ENCODE data around the gene RBAK.
"Not testable (repeated sequence)": the region's sequence is repeated elsewhere in the genome, so short reads cannot be mapped to it uniquely, and the experiment has no call there.

The RBAK gene

DNA sequence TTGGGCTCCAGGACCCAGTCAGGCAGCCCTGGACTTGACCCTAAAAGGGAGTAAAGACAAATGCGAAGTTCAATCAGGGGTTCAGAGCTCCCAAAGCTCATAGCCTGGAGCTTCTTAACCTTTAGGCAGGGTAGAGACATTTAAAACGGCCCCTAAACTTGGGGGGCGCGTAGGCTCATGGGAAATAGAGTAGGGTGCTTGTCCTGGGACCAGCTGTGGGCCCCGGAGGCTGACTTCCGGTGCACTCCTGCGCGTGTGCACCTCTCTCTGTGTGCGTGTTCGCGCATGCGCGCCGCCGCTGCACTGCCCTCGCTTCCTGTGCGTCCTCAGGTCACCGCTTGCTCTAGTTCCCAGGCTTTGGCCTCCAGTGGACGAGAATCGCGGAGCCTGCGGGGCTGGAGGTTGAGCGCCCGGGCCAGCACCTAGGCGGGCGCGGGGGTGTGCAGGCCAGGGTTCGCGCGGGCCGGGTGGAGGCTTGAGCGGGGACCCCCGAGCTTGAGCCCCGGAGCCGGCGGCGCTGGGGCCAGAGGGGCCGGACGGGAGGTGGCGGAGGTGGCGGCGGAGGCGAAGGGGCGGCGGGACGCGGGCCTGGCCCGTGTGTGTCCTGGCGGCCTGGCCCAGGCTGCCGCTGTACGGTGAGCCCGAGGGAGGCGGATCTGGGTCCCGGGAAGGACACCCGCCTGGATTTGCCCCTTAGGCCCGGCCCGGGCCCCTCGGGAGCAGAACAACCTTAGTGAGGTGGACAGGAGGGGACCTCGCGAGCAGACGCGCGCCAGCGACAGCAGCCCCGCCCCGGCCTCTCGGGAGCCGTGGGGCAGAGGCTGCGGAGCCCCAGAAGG is at the start of gene RBAK:
TSS of gene RBAK (plus strand) at position 303 of the 839 bp plus-strand sequence. CDS start 2,217 bp downstream, outside the sequence.
- no peak for DNase-seq

DNA sequence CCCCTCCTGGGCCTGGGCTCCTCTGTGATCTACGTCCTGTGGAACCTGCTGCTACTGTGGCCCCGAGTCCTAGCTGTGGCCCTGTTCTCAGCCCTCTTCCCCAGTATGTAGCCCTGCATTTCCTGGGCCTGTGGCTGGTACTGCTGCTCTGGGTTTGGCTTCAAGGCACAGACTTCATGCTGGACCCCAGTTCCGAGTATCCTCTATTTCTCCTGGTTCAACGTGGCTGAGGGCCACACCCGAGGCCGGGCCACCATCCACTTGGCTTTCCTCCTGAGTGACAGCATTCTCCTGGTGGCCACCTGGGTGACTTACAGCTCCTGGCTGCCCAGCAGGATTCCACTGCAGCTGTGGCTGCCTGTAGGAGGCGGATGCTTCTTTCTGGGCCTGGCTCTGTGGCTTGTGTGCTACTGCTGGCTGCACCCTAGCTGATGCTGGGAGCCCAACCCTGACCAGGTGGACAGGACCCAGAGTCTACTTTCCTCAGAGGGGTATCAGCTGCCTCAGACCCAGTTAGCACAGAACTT is 48.9 kb upstream of the RBAK start:
- no peak for DNase-seq

DNA sequence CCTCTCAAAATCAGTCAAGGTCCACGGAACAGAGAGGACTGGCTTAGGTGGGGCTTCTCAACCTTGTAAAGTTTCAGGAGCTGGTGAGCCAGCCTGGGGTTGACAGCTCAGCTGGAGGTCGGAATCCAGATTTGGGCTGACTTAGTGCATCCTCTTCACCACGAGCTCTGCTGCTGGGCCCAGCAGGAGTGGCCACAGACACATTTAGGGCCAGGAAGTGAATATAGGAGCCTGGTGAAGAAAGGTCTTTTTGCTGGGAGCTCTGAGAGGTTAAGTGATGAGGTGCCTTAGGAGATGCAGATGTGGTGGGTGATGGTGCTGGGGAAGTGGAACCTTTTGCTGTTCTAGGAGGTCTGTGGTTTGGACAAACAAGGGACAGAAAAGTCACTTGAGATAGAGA is 47.4 kb upstream of the RBAK start:
- DNase-seq, result no peak

DNA sequence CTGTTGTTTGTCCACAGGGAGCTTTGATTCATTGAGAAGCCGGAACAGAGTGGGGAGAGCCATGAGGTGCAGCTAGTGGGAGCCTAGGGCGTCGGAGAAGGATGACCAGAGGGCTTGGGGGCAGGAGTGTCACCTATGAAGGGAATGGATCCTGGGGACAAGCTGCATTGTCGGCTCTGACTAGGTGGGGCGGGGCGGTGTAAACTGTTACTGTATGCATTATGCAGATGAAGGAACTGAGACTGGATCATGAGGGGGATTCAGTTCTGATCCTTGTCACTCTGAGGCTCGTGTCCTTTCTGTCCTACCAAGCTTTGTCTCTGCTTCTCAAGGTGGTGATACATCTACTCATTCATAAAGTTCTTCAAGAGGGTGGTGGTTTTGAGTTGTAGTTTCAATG is 46.8 kb upstream of the RBAK start:
- no peak for DNase-seq

DNA sequence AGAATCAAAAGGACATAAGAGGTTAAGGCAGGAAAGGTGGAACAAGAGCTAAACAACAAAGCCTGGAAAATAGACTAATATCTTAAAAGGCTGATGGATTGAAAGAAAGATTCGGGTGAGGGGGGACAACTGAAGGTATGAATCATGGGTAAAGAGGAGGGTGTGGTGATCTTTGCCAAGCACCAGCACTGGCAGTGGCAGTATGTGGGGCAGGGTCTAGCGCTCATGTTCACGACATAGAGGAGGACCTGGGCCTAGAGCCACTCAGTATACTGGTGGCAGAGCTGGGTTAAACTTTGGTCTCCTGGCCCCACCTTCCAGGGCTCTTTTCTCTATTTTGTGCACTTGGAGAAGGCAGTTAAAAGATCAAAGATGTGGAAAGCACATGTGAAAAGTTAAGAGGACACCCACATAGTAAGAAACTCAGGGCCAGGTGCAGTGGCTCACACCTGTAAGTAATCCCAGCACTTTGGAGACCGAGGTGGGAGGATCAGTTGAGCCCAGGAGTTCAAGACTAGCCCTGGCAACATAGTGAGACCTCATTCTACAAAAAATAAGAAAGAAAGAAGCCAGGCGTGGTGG is 46.2 kb upstream of the RBAK start:
- DNase-seq, result no peak

DNA sequence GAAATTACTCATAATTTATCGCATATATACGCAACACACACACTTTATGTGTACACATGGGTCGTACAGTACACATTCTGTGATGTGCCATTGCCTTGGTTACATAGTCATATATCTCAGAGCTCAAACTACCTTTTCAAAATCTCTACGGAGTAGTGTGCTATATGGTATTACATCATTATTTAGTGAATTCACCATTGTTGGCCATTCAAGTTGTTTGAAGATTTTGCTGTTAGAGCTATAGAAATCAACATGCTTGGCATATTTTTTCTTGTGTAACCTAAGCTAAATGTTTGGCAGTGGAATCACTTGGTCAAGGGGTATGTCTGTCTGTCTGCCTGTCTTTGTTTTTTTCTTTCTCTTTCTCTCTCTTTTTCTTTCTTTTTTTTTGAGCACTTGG is 44.7 kb upstream of the RBAK start:
- DNase-seq, result no peak

DNA sequence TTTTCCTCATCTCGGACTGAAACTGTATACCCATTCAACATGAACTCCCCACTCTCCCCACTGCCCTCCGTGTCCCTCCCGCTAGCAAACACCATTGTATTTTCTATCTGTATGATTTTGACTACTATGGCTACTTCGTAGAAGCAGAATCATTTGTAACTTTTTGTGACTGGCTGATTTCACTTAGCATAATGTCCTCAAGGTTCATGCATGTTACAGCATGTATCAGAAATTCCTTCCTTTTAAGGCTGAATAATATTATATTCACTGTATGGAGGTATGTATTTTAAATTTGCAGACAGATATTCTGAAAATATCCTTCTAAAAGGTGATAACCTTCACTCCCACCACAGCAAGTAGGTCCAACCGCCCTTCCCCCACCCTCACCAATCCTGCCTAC is 43.7 kb upstream of the RBAK start:
- DNase-seq, result no peak

DNA sequence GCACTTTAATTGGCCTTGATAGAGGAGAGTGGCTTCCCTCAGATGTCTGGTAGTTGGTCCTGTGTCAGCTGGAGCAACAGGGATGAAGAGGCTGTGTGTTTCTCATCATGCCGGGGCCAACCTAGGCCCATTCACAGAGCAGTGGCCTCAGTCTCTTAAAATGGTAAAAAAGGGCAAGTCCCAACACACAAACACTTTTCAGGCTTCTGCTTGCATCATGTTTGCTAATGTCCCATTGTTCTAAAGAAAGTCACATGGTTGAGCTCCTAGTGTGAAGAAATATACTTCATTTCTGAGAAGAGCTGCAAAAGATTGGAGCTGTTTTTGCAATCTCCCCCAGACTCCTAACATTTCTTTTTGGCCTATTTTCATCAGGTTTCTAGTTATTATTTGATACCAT is 40.6 kb upstream of the RBAK start:
- DNase-seq, result no peak

DNA sequence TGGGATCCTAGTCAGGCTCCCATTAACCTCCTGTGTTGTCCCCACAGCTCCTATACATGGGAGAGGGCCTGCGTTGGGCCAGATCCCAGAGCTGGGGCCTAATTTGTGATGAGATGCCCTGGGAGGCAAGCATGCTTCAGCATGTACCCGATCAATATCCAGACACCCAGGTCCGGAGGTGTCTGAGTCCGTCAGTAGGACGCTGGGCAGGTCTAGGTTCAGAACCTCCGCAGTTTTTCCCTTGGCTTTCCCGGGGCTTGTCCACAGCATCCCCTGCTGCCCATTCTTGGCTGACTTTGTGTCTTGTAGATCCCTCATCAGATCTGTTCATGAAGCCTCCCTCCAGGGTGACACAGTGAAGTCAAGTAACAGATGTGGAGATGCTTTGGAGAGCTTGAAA is 32.7 kb upstream of the RBAK start:
- DNase-seq, result no peak

DNA sequence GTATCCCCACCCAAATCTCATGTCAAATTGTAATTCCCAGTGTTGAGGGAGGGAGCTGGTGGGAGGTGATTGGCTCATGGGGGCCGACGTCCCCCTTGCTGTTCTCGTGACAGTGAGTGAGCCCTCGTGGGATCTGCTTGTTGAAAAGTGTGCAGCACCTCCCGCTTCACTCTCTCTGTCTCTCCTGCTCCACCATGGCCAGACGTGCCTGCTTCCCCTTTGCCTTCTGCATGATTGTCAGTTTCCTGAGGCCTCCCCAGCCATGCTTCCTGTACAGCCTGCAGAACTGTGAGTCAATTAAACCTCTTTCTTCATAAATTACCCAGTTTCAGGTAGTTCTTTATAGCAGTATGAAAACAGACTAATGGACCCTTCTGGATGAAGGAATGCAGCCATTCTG is 29.7 kb upstream of the RBAK start:
- not testable (repeated sequence) for DNase-seq

DNA sequence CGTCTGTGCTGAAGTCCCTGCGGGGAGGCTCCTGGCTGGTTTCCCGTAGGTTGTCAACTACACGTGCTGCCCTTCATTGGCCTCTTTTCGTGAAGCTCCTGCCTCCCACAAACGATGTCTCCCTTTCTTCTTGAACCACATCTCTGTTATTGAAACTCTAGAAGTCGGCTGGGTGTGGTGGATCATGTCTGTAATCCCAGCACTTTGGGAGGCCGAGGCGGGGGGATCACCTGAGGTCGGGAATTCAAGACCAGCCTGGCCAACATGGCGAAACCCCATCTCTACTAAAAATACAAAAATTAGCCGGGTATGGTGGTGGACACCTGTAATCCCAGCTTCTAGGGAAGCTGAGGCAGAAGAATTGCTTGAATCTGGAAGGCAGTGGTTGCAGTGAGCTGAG is 28.0 kb upstream of the RBAK start:
- DNase-seq, result not testable (repeated sequence)

DNA sequence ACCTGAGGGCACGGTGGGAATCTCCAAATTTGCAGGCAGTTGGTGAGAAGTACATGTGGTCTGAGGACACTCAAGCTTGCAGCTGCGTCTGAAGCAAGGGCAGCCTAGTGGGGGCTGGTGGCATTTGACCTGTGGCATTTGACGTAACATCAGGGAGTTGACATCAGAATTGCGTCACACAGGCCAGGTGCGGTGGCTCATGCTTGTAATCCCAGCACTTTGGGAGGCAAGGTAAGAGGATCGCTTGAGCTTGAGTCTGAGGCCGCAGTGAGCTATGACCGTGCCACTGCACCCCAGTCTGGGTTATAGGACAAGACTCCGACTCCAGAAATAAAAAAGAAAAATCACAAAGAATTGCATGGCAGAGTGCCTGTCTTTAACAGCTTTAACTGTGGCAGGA is 25.6 kb upstream of the RBAK start:
- DNase-seq, result no peak

DNA sequence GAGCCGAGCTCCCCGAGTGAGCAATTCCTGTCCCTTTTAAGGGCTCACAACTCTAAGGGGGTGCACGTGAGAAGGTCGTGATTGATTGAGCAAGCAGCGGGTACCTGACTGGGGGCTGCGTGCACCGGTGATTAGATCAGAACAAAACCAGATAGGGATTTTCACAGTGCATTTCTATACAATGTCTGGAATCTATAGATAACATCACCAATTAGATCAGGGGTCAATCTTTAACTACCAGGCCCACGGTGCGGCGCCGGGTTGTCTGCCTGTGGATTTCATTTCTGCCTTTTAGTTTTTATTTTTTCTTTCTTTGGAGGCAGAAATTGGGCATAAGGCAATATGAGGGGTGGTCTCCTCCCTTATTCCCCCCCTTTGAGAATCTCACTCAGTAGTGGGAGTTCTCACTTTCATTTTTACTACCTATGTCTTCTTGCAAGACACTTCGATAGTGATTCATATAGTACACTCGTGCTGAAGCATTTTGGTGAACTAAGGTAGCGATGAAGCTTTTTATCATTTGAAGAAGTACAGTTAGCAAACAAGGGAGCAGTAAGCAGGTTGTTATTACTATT is 24.6 kb upstream of the RBAK start:
- DNase-seq, result not testable (repeated sequence)

DNA sequence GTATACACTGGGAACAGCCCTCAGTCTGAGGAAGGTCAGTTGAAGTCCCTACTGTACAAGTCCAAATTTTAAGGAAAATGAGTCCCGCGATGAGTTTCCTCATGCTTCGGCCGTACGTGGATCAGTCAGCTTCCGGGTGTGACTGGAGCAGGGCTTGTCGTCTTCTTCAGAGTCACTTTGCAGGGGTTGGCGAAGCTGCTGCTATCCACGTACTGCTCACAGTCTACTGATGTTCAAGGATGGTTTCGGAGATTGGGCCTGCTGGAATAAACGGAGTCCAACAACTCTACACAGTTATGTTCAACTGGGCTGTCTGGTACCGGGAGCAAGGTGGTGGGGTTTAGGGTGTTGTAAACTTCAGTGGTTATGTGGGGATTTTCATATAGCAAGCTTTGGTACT is 22.0 kb upstream of the RBAK start:
- DNase-seq, result not testable (repeated sequence)

DNA sequence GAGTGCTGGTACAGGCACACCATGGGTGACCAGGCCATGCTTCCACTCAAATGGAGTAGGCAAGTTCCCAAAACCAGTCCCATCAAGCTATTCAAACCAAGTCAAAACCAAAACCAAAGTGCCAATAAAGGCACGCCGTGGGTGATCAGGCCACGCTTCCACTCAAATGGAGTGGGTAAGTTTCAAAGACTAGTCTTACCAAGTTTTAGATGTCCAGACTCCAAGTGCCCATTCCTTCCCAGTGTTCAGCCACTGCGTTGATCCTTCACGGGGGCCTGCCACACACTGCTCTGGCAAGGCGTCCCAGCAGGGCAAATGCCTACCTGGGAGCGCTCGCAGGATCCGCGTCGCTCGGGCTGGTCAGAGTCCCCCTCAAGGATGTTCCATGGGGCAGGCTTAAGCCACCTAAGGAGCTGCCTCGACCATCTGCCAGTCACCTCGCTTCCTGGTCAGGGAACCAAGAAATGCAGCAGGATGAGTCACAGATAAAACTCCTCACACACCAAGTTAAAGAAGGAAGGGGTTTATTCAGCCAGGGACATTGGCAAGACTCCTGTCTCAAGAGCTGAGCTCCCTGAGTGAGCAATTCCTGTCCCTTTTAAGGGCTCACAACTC is 17.8 kb upstream of the RBAK start:
- DNase-seq, result not testable (repeated sequence)

DNA sequence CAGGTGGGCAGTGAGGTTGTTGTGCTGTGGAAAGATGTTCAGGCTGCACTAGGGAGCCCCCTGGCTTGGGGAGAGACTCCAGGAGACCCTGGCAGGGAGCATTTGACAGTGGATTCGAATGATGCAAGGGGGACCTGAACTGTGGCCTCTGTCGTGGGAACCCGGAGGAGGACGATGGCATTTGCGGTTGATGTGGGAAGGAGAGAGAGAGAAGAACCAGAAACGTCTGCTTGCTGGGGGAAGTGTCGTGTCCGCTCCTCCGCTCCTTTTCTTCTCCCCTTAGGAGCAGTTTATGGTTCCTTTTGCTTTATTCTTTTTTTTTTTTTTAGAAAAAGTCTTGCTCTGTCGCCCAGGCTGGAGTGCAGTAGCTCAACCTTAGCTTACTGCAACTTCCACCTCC is 12.5 kb upstream of the RBAK start:
- not testable (repeated sequence) for DNase-seq

DNA sequence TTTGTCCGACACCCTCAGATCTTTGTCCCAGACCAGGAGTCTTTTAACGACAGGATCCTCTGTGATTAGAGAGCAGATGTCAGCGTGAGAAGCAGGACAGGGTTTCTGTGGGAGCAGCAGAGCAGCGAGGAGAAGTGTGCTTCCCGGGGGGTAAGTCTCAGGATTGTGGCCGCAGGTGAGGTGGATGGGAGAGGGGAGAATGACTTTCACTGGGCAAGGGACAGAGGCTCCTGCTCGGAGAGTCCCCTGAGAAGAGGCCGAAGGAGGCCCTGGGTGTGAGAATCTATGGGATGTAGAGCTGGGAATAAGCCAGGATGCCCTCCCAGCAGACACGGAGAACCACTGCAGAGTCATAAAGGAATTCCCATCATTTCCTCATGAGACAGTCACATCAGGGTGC is 10.4 kb upstream of the RBAK start:
- DNase-seq, result no peak

DNA sequence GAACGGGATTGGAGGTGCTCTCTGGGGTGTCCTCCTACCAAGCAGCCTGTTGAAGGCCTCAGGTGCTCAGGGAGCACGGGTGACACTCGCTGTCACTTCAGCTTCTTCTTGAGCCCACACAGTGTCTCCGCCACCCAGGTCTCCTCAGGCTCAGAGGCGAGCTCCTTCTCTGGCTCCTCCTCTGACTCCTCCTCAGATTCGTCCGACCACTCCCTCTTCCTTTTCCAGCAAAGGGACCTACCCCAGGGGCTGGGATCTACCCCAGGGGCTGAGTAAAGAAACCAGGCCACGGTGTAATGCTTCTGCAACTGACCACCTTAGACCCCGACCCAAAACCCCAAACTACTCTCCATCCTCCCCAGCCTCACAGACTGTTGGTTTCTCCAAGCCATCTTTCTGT is 9.2 kb upstream of the RBAK start:
- no peak for DNase-seq

DNA sequence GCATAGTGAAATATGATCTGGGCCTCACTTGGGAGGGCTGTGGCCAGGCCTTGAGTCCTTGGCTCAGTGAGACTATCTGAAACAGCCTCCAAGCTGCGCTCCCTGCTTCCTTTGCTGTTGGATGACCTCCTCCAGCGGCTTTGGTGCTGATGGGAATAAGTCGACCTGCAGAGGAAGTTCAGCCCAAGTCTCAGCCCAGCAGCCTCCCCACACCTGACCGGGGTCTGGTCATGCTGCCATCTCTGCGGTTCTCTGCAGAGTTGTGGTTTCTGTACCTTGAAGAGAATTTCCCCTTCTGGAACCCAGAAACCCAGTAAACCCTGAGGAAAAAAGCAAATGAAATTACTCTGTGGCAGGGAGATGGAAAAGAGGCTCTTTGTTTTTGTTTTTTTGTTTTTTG is 4.6 kb upstream of the RBAK start:
- DNase-seq, result no peak

DNA sequence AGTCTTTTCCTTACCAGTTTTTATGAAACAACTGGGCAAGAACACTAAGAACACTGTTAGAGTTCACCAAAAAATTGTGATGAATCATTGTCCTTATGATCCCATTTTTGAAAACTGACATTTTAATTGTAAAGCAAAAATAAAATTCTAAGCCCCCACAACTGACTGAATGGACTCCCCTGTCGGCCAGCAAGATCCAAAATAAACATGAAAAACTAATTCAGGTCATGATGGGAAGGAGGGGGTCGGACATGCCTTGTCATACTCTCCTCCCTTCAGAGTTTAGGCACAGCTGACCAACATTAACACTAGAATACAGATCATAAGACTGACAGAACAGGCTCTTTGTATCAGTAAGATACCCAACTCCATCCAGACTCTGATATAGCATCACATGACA is 2.0 kb upstream of the RBAK start:
- DNase-seq, result no peak

DNA sequence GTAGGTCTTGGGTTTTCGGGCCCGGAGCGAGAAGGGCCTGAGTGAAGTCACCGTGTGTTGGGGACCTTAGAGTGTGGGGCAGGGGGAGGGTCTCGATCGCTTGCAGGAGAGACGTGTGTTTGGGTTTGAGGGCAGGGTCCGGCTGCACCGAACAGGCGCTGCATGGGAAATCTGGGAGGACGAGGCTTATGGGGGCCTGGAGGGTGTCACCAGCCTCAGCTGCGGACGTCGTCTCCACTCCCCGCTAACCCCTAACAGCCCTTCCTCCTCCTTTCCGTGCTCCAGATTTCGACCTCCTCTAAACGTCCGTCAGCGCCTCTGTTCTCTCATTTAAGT is 705 bp downstream of the RBAK start:
- not testable (repeated sequence) for DNase-seq

DNA sequence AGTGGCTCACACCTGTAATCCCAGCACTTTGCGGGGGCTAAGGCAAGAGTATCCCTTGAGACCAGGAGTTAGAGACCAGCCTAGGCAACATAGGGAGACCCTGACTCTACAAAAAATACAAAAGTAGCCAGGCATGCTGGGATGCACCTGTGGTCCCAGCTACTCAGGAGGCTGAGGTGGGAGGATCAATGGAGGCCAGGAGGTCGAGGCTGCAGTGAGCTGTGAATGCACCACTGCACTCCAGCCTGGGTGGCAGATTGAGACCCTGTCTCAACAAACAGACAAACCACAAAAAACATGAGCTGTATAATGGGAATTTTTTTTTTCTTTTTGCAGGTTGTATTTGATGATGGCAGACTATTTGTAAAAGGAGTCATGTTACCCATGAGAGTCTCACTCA is 1.5 kb downstream of the RBAK start:
- DNase-seq, result not testable (repeated sequence)

DNA sequence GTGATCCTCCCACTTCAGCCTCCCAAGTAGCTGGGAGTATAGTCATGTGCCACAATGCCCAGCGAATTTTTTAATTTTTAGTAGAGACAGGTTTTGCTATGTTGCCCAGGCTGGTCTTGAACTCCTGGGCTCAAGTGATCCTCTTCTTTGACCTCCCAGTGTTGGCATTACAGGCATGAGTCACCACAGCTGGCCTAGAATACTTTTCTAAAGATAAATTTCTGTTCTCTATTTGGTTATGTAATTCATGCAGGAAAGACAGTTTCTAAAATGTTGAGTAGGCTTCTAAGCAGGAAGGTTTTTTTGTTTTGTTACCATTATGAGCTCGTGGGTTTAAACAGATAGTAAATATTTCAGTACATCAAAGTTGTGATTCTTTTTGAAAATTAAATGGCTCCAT is 5.0 kb downstream of the RBAK start:
- DNase-seq, result no peak

DNA sequence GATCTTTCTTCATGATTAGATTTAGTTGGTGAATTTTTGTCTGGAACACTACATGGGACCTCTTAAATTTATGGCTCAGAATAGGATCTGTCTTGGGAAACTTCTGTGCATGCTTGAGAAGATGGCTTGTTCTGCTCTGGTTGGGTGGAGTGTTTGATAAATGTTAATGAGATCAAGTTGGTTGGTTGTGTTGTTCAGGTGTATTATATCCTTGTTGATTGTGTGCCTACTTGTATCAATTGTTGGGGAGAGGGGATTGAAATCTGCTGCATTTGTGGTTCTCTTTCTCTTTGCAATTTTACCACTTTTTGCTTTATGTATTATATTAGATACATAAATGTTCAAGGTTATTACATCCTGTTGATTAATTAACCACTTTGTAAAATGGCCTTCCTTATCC is 6.1 kb downstream of the RBAK start:
- not testable (repeated sequence) for DNase-seq

Data from NCI-H1417 treated with DMSO at 0.1 percent for 48 hours (cell line).